GM21723 (cell line): ENCODE data around the gene SV2B.
"Not testable (repeated sequence)": the region's sequence is repeated elsewhere in the genome, so short reads cannot be mapped to it uniquely, and the experiment has no call there.

Experiments
- ATAC-seq: cut with Tn5 transposase; IDR thresholded peaks from one replicate; pipeline ENCODE4 v1.9.1; 2021; ENCODE audit warnings: mild to moderate bottlenecking, moderate library complexity; ENCODE audit not compliant: unreplicated experiment

SV2B gene

DNA sequence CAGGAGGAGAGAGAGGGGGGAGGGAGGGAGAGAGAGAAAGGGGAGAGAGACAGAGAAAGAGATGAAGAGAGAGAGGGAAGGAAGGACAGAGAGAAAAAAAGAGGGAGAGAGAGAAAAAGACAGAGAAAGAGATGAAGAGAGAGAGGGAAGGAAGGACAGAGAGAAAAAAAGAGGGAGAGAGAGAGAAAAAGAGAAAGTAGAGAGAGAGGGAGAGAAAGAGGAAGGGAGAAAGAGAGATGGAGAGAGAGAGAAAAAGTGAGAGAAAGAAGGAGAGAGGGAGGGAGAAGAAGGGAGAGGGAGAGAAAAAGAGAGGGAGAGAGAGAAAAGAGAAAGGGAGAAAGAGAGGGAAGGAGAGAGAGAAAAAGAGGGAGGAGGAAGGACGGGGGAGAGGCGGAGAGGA lies 204.2 kb downstream of the SV2B start:
- ATAC-seq, result no peak

DNA sequence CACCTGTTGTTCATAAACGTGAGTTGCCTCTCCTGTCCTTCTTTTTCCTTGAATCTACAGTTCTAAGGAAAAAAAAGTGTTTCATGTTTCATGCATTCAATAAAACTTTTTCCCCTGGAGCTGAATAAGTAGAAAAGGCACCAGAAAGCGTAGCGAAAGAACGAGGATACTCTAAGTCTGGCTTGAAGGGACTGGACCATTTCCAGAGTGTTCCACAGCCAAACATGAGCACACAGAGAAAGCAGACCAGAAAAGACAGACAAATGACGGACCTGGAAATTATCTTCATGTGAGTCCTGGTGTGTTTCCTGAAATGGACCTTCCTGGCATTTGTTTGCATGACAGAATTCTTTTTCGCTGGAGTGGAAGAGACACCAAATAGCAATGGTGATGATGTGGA lies 204.7 kb downstream of the SV2B start:
- no peak for ATAC-seq

DNA sequence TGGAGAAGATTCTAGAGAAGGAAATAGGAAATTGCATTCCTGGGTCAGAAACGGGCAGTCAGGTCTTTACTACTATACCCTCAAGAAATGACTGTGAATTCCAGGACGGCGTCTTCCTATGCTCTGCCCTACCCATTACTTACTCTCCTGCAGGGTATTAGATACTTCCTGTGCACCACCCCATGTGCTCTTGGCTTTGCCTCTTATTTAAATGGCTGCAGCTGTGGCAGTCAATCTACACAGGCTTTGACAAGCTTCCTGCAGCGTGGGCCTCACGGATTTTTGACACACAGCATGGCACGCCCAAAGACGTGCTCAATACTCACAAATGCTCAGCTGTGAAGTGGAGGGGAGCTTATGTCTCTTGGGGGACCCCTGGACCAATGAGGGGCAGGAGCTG lies 206.1 kb downstream of the SV2B start:
- no peak for ATAC-seq

DNA sequence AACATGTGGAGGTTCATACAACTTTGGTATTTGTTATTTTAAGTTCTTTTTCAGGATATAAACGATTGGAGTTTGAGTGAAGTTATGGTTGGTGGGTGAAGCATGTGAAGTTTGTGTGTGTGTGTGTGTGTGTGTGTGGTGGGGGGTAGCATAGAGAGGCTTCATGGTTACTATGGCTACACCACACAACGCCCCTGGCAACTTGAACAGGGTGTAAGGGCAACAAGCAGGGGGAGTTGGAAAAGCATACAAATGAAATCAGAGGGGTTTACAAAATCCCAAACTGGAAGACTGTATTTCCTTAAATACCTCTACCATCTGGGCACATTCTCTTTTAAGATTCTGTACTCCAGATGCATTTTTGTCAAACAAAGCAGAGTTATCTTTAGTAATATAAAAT lies 207.5 kb downstream of the SV2B start:
- ATAC-seq, result no peak

DNA sequence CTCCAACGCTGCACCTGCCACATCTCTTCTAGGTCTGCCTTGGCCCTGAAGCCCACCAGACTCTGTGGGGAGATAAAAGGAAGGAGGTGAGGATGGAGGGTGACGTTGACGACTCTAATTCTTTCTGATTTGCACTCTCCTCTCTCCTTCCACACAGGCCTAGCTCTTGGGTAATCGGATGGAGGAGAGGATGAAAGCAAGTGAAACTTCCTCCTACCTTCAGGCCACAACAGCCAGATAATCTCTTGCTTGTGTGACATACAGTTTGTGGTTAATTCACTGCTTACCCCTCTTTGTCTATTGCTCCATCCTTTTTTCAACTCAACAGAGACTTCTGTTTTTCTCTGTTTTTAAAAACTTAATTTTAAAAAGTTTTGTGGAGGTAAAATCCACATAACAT lies 208.1 kb downstream of the SV2B start:
- ATAC-seq, result no peak

DNA sequence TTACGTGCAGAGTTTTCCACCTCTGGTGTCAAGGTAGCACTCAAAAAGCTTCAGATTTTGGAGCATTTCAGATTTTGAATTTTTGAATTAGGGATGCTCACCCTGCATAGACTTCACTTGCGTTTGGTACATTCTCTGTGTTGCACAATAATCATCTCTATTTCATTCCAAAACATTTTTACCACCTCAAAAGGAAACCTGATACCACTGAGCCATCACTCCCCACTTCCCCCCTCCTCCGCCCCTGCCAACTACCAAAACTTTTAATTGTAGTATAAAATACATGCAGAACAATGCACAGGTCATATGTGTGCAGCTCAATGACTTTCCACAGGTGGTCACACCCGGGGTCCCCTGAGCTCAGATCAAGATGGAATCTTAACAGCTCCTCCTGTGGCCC lies 208.8 kb downstream of the SV2B start:
- ATAC-seq, result no peak

DNA sequence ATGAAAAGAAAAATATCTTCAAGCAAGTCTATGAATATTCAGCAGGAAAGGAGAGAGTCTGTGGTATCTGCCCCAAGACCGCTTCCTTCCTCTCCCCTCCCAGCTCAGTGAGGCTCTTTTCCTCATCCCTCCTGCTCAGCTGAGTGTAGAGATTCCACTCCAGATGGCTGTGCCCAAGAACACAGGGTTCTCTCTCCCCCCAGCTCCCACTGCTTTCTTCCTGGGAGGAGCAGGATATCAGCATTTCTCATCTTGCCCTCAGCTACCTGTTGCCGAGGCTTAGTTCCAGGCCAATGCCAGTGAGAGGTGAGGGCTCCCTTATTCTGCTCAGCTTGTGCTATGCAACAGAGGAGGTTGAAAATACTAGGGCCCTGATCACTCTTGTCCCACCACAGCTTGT lies 211.9 kb downstream of the SV2B start:
- ATAC-seq, result no peak

DNA sequence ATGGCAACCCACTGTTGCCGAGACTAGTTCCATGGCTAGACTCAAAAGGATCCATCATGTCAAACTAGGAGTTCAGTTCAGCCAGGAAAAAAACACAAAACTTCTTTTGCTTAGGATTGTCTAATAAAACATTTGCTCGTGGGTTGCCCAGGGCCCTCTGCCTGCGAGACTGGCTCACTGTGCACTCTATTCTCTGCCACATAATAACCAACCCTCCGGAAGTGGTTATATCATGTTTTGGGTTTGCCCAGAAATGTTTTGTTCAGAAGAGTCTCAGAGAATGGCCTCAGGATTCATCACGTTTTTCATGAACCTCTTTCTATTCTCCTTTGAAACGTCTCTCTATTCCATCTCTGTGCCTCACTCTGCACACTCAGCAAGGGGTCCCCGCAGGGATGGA lies 216.1 kb downstream of the SV2B start:
- ATAC-seq, result no peak

DNA sequence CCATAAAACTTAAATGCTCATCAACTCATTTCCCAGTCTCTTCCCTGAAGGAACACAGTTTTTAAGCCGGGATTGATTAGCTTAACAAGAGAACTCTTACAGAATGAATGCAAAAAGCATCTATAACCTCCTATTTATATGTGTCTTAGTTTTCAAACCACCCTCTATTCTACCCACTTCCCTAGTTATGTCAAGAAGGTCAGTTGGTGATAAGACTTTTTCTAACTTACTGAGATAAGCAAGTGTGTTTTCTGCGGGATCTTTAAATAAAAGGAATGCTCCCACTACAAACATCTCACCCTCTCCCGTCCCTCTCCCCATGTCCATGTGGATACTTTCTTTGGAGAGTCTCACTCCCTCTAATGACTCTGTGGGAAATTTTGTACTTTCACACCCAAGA lies 218.5 kb downstream of the SV2B start:
- ATAC-seq, result no peak

DNA sequence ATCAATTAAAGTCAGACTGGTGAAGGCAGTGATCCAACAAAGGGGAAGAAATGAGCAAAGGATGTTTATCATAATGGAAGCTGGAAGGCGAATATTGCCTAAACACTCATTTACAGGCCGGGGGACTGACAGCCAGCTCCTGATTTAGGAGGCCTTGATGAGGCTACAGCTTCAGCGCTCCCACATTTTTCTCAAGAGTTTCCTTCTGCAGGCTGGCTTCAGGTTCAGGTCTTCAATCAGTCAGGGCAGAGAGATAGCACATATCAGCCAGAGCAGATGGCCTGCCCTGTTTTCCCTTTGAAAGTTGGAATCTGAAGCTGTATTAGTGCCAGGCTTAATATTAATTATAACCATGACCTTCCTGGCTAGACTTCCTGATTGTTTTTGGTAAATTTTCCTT lies 218.9 kb downstream of the SV2B start:
- ATAC-seq, result no peak

DNA sequence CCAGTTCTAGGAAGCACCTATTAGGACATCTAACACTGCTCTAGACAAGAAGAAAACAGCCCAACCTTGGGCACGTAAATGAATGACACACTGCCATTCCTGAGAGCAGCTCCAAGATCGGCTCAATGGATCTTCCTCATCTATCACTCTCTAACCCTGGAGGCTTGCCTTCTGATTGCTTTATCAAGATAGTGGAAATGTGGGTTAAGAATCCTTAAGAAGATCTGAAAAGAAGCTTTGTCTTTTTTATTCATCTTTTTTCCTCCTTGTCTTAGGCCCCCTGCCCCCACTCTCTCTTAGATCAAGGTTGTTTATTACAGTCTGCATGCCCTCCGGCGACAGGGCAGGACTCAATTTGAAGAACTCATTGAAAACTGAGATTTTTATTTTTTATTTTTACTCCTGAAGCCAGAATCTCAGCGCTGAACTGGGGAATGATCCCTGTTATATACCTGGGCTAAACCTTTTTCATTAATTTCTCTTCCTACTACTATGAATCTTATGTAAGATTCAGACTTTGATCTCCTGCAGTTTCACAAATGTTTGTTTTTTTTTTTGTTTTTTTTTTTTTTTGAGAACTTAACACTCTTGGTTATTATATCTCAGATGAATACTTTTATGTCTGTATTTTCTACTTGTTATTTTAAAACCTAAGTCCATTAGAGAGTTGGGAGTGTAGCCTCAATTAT lies 219.5 kb downstream of the SV2B start:
- no peak for ATAC-seq

DNA sequence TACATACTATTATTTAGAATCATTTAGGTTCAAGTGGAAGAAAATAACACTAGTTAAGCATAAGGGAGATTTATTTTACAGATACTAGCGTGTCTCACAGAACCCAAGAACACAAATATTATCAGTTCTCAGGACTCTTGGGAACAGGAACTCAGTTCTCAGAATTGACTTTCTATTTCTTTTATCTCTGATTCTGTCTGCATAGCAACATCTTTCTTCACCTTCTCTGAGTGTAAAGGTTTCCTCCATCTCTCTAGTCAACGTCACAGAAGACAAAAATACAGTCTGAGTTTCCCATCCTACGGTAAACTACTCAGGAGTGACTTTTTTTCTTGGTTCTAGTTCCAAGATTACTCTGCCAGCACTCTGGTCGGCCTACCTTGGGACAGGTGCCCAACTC lies 220.0 kb downstream of the SV2B start:
- no peak for ATAC-seq

DNA sequence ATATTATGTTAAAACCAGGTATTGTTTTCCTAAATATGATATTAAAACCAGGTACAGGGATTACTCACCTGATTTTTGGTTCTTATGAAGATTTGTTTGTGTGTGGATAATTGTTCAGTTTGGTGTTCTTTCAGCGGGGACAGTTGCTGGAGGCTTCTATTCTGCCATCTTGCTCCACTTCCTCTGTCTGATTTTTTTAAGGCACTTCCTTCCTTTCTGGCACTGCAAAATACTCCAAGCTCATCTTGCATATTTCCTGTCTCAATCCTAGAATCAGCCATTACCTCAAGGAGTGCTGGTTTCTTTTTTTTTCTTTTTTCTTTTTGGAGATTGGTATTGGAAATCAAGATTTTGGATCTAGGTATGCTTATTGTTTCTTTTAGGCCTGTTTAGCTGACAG lies 229.9 kb downstream of the SV2B start:
- no peak for ATAC-seq

DNA sequence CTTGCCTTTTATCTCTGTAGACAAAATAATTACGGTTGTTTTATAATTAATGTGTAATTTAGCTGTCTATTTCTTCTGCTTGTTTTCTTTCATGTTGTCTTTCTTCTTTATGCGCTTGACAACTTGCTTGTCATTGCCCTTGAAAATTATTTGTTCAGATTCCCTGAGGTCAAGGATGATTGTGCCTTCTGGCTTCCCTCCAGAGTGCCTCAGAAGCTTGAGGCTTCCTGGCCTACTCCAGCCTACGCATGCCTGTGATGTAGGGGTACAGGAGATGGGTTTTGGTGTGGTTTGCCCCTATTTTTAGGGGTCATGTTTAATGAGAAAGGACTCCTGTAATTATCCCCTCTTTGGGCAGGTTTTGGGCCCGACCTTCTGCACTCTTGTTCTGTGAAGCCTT lies 231.5 kb downstream of the SV2B start:
- ATAC-seq, result no peak

DNA sequence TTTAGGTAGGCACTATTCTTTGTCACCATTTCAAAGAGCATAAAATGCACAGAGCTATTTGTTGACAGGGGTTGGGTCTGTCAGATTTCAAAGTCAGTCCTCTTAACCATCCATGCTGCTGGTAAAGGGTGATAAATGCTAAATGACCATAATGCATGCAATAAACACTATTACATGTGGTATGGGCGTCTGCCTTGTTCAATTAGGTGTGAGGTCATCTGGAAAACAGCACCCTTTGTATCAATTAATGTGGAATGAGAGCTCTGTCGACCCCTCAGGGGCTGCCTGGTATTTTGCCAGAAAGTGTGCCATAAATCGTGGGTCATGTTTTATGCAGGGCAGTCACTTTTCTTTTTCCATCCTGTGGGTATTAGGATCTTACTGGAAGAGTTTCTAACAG lies 235.6 kb downstream of the SV2B start:
- no peak for ATAC-seq

DNA sequence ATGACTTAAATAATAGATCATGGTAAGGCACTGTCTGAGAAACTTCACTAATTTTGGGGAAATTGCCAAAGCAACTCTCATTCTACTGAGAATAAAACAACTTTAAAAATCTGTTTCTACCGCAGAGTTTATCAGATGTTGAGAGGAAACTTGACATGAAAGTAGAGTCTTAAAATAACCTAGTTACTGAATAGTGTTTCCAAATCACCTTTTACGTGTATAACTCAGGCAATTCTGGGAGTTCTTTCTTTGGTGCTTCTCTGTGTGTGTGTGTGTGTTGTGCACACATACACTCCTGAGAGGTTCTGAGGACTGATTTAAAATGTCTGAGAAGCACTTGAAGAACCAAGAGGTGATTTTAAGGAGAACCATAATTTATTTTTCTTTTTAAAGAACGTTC lies 236.6 kb downstream of the SV2B start:
- no peak for ATAC-seq

DNA sequence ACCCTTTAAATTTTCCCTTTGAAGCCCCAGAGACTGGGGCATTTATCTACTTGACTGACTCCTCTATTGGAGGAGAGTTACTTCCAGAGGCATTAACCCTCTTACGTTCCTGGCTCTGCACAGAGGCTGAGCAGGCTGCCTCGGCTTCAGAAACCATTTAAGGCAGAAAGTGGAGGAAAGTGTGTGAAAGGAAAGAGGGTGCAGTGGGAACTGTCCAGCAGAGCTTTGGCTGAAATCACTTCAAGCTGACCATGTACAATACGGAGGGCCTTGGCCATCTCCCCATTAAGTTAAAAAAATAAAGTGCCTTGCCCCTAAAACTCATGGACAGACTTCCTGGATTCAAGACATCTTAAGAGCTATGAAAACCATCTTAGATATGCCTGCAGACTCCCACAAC lies 238.7 kb downstream of the SV2B start:
- ATAC-seq, result no peak

DNA sequence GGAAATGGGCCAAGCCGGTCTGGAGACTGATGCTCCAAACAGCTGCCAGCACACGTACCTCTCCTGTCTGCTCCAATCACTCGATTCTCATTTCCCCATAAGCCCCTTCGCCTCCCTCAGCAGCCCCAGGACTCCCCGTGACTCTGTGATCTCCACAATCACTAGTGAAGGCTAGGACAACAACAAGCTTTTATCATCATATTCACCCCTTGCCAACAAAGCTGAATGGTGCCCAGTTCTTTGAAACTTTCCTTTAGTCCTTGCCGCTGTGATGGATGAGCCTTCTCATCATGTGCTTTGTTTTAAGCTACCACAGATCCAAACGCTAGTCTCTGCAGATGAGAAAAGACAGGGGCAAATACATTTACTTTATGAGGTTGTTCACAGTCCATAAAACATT lies 242.0 kb downstream of the SV2B start:
- no peak for ATAC-seq

DNA sequence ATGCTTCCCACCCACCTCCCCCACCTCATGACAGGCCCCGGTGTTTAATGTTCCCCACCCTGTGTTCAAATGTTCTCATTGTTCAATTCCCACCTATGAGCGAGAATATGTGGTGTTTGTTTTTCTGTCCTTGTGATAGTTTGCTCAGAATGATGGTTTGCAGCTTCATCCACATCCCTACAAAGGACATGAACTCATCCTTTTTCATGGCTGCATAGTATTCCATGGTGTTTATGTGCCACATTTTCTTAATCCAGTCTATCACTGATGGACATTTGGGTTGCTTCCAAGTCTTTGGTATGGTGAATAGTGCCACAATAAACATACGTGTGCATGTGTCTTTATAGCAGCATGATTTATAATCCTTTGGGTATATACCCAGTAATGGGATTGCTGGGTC lies 244.9 kb downstream of the SV2B start:
- ATAC-seq, result not testable (repeated sequence)

DNA sequence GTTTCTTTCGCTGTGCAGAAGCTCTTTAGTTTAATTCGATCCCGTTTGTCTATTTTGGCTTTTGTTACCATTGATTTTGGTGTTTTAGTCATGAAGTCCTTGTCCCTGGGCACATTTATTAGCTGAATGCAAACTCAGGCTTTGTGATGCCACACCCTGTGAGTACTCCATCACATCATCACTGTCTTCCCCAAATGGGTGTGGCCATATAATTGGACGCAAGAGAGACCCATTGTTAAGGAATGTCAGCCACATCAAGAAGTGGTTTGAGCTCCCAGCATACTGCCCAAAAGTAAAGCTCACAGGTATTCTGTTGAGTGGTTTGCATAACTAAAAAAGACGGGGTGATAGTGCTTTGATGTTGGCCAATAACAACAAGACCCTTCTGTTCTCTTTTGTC lies 245.7 kb downstream of the SV2B start:
- no peak for ATAC-seq

DNA sequence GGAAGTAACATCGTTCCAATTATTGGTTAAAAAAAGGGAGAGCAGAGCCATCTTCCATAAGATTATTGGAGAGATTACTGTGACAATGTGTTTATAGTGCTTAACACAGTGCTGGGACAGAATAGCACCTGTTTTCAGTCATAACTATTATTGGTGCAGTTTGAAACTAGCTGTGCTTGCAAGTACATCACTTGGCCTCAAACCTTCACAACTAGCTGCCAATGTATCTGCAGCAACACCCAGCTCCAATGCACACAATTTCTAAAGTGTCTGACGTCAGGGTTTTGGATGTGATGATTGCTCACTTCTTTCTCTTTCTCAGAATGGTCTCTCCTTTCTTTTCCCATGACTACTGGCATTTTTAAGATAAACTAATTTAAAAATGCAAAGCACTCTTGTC lies 246.2 kb downstream of the SV2B start:
- no peak for ATAC-seq

DNA sequence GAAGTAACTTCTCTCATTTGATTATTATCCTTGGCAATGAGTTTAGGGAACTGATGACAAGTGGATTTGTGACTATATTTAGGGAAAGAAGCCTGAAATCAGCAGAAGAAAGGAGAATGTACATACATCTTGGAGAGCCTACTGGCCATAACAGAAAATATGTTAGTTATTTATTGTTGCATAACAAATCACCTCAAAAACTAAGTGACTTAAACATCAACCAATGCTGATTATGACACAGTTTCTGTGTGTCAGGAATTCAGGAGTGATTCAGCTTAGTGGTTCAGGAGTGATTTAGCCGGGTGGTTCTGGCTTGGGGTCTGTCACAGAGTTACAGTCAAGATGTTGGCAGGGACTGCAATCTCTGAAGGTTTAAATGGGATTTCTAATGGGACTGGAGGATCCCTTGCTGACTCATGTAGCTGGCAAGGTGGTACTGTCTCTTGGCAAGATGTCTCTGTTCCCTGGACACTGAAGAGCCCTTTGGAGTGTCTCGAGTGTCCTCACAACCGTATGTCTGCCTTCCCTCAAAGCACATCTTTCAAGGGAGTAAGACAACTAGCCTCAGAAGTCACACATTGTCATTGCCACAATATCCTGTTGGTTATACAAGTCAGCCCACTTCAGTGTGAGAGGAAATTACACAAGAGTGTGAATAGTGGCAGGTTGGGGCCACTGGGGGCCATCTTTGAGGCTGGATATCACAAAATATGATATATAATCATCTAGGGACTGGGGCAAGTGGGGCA lies 248.9 kb downstream of the SV2B start:
- ATAC-seq, result no peak
